COR-L47 (cell line): ENCODE measurements around the gene HIVEP1.
"Not testable (repeated sequence)": the region's sequence is repeated elsewhere in the genome, so short reads cannot be mapped to it uniquely, and the experiment has no call there.

Experiments used
- DNase-seq: peaks from one replicate; lab custom pipeline; 2025; lab: John Stamatoyannopoulos, UW

The HIVEP1 gene

GRCh38 chr6:12116978-12117377, 104.9 kb downstream of the HIVEP1 start:
- no peak for DNase-seq

- no peak for DNase-seq
These were observed 106.5 kb downstream of the HIVEP1 start for GRCh38 chr6:12118607-12119006.

- DNase-seq: no peak
These were observed 107.0 kb downstream of the HIVEP1 start for GRCh38 chr6:12119085-12119588.

DNA sequence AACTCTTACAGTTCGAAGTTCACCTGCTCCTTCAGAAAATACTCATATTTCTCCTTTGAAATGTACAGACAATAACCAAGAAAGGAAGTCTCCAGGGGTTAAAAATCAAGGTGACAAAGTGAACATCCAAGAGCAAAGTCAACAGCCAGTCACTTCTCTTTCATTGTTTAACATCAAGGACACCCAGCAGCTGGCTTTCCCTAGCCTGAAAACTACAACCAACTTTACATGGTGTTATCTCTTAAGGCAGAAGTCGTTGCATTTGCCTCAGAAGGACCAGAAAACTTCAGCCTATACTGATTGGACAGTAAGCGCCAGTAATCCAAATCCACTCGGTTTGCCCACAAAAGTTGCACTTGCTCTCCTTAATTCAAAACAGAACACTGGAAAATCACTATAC, 113.3 kb downstream of the HIVEP1 start:
- DNase-seq: no peak

- DNase-seq: no peak
These were observed 113.9 kb downstream of the HIVEP1 start for GRCh38 chr6:12126051-12126450.

DNA sequence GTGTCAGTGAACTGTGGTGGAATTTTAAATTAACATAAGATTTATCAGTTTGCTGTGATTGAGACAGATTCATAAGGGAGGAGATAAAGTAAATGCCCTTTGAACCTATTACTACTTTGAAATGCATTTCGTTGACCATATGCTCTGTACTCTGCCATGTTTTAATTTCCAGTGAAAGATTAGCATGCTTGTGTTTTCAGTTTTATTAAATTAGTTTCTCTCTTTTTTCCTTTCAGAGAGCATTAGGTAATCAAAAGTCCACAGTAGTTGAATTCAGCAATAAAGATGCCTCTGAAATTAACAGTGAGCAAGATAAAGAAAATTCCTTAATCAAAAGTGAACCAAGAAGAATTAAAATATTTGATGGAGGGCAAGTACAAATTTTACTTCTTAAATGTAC, 117.4 kb downstream of the HIVEP1 start:
- DNase-seq: no peak

DNA sequence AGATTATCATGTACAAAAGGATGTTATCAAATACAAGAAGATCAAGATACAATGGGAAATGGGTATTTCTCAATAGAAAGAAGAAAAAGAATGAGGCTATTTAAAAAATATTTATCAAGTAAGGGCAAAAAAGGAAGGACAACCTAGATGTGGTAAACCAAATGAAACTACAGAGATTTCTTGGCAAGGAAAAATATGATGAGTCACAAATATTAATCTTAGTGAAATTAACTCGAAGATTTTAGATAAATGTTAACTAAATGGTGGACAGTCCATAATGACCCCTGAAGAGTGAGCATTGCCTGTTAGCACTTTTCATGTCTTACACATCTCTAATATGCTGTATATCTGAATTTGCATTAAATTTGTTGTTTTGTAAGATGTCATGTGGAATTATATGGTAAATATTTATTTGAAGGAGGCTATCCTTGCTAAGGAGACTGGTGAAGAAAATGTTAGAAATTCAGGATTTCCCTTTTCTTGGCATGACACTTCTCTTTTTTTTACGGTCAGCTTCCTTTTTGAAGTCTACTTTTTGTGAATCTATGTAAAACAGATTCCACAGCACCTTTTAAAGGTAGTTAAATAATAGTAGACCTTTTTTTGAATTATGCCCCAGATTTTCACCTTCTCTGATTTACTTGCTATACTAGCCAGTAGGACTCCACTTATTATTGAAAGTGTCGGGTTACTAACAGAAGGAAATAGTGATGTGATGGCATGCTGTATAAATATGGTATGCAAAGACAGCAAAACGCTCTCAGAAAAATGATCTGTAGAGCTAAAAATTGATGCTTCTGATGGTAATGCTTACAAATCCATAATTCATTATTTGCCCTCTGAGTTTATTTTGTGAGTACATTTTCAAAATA, 120.5 kb downstream of the HIVEP1 start:
- DNase-seq: no peak

DNA sequence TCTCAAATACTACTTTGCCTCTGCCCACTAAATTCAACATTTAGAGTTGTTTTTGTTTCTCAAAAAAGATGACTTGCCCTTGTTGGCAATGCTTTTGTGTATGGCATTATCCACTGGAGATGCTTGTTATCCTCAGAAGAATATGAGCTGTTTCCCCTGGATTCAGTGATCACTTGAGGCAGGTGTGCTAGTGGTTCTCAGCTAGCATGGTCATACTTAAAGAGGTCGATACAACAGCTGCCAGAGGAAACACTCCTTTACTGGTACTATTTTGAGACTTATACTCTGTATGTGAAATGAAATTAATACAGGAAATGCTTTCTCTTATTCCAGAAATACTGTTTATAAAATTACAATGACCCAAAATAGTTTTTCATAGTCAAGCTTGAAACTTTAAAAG, 122.5 kb downstream of the HIVEP1 start:
- no peak for DNase-seq

DNA sequence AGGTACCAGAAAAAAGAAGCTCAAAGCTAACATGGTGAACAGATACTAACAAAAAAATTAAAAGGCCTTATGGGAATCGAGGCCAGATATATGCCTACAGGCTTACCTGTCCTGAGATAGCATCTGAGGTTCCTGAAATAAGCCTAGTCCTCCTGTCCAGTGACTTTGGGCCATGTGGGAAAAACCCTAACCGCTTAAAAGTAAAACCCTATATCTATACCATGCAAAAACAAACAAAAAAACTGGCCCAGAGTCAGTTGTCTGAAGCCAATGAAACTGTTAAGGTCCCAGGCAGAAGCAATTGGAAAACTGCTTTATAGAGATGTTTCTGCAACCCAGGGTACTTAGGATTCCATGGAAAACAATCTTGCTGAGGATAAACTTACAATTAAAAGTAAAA, 122.9 kb downstream of the HIVEP1 start:
- no peak for DNase-seq

GRCh38 chr6:12136905-12137304, 124.8 kb downstream of the HIVEP1 start:
- no peak for DNase-seq

DNA sequence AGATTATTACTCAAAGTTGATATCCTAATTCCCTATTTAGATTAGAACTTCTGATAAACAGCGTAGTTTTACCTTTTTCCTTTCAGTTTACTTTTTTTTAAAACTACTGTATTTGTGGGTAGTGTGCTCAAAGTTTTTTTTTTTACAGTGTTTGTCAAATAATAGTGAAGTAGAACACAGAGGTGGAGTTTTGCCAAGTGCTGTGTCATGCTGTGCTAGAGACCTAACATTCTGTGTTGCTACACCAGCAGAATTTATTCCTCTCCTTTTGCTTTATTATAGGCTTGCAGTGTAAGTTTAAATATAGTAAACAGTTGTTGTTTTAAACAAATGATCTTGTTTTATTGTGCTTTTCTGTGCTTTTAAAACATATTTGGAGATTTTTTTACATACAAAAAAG, 125.4 kb downstream of the HIVEP1 start:
- peak; percentile 17 for DNase-seq

- no peak for DNase-seq
These were observed 126.3 kb downstream of the HIVEP1 start for GRCh38 chr6:12138381-12138780.

DNA sequence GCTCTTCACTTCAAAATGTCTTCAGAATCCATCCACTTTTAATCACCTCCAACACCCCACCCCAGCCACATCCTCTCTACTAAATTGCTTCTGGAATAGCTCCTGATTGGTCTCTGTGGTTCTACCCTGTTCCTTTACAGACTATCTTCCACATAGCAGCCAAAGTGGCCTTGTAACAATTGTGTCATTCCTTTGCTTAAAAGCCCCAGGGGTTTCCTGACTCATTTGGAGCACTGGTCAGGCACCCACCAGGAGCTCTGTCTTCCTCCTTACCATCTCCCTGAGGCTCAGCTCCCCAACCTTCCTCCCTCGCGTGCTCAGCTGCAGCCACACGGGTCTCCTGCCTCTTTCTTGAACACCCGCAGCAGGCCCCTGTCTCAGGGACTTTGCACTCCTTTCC, 126.8 kb downstream of the HIVEP1 start:
- DNase-seq: no peak

DNA sequence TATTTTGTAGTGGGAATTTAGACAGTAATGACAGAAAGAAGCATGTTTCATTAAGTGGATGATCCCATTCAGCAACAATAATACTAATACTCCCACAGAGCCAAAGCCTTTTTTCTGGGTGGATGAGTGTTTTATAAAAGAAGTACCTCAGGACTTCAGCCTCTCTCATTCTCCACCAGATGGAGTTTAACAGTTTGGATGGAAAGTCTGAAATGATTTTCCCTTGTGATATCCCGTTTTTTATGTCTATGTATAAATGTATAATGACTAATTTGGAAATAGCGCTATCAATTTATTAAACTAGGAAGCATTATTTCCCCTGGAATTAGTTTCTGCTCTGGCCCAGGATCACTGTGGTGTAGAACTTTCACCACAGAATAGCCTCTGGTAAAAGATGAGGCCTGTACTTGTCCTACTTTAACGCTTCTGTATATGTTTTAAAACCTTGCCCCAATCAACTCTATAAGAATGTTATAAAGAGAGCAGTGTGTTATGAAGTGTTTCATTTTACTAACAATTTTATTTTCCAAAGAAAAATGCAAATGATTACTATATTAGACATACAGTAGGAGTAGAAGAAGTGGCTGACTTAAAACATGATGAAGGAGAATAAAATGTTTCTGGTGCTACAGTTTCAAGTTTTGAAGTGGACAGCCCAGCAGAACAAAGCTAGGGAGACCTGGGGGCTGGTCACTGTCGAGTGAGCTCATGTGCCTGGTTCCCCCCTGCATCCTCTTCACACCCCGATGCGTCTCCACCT, 135.6 kb downstream of the HIVEP1 start:
- no peak for DNase-seq

- no peak for DNase-seq
These were observed 136.2 kb downstream of the HIVEP1 start for GRCh38 chr6:12148317-12148801.

DNA sequence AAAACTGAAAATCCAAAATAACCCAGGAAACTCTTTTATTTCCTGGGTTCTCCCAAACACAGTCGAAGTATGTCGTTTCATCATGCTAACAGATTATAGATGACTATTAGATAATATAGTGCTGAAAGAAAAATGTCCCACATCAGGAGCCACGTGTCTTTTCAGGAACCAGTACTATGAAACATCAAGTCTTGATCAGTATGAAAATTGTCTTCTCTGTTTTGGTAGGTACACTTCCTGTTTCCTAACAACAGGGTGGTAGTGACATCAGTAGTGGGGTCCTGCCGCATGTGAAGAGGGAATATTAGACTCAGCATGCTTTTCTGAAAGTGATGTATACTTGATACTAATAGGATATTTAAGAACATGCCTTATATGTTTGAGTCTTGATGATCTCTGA, 136.7 kb downstream of the HIVEP1 start:
- DNase-seq: no peak

GRCh38 chr6:12149944-12150510, 137.9 kb downstream of the HIVEP1 start:
- no peak for DNase-seq

DNA sequence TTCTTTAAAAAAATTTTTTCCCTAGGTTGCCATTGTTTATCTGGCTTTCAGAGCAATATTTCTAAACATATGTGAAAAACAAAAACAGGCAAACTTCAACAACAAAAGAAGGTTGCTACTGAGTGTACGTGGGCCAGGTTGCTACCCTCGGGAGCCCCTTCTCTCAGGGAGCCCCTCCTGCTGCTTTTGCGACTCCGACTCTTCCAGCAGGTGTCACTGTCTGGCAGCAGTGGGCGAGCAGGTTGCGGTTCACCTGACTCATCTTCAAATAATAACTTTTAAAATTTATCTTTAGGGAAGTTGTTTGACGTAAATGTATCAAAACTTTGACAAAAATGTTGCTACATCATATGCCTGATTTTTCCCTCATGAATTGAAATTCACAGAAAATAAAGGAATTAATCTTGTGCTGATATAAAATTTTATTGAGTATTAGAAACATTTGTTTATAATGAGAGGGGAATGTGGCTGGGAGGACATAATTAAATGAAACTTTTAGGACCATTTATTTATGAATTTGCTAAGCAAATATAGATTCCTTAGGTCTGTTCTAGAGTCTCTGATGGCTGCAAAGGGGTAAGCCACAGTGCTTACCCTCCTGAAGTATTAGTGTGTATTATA, 138.8 kb downstream of the HIVEP1 start:
- DNase-seq: no peak

GRCh38 chr6:12151433-12151820, 139.3 kb downstream of the HIVEP1 start:
- DNase-seq: no peak

GRCh38 chr6:12152023-12152970, 140.2 kb downstream of the HIVEP1 start:
- DNase-seq: no peak

GRCh38 chr6:12155769-12156168, 143.7 kb downstream of the HIVEP1 start:
- not testable (repeated sequence) for DNase-seq
